Measurements from ENCODE around the gene SERGEF.
A peak's percentile ranks its signal among the peaks of the same experiment; 100 is the strongest.

SERGEF gene

DNA sequence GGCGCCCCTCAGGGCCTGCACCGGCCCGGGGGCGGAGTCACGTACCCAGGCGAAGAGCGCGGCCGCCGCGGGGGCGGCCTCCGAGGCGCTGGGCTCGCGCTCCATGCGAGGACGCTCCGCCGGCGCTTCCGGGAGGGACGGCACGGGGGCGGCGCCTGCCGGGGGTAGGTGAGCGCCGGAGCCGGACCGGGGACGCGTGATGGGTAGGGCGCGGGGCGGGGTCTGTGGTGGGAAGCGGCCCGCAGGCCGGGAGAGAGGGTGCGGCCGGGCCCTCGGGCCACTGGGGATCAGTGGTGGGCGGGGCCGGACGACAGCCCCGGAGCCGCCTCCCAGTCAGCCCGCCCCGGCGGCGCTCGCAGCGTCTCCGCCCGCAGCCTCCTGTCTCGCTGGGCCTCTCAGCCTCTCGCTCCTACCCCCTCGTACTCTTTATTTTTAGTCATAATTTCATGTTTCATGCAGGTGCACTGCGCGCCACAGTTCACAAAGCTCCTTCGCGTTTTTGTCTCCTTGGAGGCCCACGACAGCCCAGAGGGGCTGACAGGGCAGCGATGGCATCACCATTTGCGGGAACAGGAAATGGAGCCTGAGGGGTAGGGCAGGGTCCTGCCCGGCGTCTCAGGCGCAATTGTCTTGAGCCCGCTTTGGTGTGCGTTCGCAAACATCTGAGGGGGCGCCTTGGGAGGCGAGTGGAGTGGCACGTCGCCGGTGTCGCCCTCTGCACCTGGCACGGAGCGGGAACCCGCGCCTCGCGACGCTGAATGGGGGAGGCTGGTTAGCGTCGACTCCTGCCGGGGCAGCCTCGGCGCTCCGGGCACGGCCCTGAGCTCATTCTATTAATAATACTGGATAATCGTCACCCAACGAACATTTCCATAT is at the start of gene SERGEF:
Gene SERGEF, minus strand, starts transcription at position 142 of the 876 bp plus-strand sequence. Its CDS starts 37 bp downstream, at position 105.
- peak; percentile 75 for DNase-seq (ENCODE audit: low spot score)

DNA sequence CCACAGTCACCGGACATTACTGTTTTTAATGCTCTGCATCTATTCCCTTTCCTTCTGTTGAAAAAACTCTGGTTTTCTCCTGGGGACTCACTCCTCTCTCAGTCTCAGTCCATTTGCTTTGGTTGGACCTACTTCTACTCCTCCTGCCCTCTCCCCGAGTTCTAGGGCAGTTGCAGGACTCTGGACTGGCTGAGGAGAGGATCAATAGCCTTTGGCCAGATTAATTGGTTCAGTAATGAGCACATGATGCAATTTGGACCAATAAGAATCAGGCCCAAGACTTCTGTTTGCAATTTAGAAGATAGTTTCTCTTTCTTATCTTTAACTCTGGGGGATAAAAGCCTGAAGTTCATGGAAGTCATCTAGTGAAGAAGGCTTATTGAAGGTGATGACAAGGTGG is 48.5 kb upstream of the SERGEF start:
- no peak for DNase-seq (ENCODE audit: low spot score)

DNA sequence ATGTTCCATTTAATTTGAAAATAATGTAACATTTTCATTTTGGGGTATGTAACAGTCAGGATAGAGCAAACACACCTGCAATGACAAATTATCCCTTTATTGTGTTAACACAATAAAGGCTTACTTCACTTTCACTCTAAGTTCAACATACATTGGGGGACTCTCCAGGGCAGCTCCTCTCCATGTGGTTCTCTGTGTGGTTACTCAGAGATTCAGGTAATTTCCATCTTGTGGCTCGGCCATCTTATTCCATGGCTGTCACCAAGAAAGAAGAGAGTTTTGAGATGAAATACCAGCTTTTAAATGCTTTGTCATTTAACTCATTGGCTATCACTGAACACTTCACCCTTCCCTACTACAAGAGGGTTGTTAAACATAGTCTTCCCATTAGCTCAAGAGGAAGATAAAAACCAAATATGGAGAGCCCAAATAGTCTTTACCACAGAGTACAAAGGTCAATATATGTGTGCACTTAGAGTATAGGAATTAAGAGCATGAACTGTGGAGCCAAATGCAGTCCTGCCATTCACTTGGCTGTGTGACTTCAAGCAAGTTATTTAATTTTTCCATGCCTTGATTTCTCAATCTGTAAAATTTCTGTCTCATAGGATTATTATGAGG is 43.8 kb upstream of the SERGEF start:
- DNase-seq (ENCODE audit: low spot score) = no peak

DNA sequence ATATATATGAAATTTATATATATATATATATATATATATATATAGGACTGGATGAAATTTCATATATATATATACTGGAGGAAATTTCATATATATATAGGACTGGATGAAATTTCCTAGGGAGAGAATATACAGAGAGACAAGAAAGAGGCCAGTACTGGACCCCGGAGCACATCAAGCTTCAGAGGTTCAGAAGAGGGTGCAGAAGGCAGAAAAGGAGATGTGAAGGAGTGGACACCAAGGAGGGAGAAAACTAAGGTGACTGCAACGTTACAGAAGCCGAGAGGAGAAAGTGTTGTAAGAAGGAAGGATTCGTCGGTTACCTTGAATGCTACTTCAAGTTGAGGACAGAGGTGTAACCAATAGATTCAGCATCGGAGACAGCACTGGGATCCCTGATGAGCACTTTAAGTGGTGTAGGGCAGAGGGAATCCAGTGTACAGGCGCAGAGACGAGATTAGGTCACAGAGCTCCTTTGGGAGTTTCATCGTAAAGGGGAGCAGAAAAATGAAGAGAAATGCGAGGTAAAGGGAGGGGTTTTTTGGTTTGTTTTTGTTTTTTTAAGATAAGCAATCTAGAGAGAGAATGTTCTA is 41.8 kb upstream of the SERGEF start:
- DNase-seq (ENCODE audit: low spot score) = no peak

DNA sequence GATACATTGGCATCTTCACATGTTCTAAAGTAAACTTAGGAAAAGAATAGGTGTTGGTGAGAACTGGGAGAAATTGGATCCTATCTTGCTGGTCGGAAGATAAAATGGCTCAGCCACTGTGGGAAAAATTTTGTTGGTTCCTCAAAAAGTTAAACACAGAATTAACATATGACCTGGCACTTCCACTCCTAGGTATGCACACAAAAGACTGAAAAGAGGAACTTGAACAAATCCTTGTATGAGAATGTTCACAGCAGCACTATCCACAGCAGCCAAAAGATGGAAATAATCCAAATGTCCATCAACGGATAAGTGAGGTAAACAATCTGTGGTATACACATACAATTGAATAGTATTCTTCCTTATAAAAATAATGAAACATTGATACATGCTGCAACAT is 38.0 kb upstream of the SERGEF start:
- DNase-seq (ENCODE audit: low spot score) = no peak

DNA sequence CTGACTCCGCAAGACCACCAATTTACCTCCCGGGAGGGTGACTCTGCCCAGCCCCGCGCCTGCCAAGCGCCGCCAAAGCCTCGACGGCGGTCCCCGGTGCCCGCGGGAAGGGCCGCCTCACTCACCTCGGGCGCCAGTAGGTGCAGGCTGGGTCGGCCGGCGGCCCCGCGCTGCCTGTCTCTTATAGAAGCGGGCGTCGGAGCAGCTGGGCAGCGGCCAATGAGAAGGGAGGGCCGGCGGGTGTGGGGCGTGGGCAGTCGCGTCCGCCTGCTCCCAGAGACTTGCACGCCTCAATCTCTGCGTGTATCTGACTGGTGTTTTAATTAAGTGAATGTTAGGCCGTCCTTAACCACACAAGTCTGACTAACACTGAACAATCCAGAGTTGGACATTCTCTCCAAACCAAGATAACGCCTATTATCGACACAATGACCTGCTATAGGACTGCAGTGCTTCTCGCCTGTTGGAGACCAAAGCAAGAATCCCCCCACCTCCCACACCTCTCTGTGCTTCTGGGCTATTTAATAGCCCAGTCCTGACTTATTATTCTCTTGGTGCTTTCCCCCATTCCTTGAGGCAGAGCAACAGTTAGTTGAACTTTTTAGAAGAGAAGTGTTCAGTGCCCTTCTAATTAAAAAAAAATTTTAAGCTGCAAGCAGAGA is 33.4 kb upstream of the SERGEF start, which contains the start of gene TPH1:
Gene TPH1, minus strand, starts transcription at position 154 of the 662 bp plus-strand sequence. CDS start 5,507 bp downstream, outside the sequence.
- peak; percentile 22 for DNase-seq (ENCODE audit: low spot score)

DNA sequence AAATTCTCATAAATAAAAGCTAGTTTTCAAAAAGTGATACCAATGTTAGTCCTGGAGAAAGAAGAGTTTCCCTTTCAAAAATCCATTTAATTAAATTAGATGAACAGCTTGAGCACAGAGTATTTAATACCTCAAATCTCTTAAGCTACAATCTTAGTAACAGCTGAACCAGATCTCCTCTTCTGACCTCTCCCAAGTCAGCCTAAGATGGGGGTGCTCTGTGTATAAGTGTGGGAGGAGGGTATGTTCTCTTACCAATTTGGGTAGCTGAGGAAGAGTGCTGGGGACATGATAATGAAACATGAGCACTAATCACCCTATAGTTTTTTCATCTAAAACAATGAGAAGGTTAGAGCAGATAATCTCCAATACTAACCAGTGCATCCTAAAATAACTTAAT is 23.6 kb upstream of the SERGEF start:
- no peak for DNase-seq (ENCODE audit: low spot score)

DNA sequence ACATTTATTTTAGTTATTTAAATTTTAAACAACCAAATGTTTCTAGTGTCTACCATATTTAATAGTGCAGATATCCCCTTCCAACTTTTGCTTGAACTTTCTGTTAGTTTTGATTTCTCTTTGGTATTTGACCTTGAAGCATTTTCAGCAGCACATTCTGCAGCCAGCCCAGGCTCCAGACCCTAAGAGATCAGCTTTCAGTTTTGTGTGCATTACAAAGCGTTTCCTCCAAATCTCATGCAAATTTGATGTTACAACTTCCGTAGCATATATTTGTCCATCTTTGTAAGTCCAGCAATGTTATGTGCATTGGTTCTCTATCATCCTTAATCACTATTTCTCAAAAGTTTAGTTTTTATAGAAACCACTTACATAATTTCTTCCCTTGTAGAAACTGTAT is 14.6 kb upstream of the SERGEF start:
- DNase-seq (ENCODE audit: low spot score) = no peak

DNA sequence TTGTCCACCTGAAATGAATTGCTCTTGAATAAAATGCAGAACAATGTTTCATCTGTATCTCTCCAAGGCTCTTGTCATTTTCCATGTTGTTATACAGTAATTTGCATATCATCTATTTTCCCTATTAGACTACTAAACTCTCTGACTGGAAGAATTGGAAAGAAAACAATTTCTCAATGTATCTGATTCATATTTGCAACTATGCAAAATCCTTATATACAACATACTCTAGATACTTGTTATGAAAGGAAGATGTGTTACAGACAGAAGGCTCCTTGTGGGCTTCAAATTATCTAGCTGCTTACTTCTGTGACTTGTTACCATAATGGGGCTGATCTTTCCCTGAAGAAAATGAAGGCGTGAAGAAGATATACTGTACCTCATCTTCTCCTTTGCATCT is 9.6 kb upstream of the SERGEF start:
- no peak for DNase-seq (ENCODE audit: low spot score)

DNA sequence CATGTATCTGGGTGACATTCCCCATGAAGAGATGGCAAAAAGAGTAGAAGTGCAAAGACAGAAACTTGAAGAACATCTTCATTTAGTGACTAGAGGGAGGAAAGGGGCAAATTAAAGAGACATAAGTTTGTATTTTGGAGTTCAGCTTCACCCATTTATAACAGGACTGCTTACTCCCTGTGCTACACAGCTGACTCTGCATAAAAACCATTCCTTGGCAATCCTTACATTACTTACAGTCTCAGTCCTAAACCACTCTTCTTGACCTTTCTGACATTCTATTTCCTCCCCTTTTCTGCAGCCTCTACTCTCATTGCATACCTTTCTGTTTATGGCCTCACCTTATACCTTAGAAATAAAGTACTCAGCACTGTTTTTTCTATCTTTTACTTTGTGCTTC is 6.8 kb upstream of the SERGEF start:
- DNase-seq (ENCODE audit: low spot score) = no peak

DNA sequence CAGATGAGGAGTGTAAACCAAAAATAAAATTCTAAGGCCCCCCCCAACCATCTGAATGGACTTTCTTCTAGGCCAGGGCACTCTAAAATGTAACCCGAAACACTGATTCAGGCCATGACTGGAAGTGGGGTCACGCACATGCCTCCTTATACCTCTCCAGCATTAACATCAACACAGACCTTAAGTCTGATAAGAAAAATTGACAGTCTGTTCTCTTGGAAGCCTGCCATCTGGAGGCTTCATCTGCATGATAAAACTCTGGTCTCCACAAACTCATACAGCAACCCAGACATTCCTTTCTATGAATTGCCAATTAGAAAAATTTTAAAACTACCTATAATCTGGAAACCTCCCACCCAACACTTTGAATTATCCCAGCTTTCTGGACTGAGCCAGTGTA is 3.9 kb upstream of the SERGEF start:
- no peak for DNase-seq (ENCODE audit: low spot score)

DNA sequence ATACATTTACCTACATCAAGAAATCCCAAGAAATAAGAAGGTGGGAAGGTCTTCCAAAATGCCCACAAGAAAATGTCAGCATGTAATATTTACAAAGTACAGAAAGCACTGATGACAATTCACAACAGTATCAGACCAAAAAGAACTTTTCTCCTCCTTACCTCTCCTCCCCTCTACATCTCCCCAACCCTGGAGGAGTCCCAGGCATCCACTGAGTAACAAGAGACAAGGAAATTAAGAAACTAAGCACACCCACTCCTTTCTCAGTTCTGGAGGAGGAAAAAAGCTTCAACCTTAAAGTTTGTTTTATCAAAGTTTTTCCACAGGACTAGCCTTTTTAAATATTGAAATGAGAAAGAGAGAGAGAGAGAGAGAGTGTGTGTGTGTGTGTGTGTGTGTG is 2.0 kb upstream of the SERGEF start:
- DNase-seq (ENCODE audit: low spot score) = no peak

DNA sequence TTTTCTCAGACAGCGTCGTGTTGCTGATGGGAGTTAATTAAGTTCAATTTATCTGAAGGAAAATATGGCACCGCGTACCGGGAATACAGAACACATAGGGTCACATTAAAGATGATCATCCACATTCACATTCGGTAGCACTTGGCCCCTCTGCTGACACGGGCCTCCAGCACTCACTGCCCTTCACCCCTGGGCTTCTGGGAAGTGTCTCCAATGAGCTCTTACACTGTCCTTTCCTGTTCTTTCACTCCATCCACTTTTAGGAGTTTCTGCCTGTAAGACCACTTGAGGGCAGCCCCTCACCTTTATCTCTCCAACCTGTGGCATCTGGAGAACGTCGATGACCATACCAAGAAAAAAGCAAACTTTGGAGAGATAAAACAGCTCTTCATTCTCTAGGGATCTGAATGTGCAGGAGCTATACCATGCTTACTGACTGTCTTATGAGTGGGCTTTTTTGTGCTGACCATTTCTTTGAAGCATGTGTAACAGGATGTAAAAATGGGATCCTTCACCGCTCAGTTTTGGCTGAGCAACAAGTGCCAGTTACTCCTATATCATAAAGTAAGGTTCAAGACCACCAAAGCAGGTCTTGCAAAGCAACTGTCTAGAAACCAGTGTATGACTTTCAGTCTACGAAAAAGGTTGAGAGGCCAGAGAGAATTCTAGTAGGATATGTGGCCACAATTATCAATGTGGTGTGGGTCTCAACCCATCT is 1.1 kb upstream of the SERGEF start:
- DNase-seq (ENCODE audit: low spot score) = no peak

DNA sequence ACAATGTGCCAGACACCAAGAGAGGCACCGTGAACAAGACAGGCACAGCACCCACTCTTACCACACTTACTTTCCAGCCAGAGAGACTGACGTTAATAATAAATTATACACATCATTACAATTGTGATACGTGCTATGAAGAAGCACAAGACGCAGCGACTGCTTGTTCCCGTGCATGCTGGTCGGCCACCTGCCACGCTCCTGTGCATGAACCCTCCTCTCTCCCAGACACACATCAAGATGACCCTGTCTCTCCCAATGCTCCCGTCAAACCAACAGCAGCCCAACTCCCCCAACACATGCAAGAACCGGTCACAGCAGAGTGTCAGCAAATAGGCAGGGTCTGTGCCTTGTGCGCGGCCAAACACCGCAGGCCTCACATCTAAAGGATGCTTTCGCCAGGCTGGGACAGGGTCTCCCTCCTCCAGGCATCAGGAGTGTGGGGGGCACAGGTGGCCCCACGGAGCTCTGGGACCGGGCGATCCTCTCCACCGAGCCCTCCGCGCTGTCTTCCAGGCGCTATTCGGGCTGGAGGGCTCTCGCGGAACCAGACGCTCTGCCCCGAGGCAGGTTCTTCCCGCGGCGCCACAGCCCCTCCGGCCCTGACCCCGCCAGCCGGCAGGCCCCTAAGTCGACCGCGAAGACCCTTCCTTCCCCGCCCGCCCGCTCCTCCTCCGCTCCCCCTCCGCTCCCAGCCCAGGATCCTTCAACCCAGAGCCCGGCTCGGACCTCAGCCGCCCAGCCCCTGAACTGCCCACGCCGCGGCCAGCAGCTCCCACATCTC is 533 bp downstream of the SERGEF start:
- no peak for DNase-seq (ENCODE audit: low spot score)

DNA sequence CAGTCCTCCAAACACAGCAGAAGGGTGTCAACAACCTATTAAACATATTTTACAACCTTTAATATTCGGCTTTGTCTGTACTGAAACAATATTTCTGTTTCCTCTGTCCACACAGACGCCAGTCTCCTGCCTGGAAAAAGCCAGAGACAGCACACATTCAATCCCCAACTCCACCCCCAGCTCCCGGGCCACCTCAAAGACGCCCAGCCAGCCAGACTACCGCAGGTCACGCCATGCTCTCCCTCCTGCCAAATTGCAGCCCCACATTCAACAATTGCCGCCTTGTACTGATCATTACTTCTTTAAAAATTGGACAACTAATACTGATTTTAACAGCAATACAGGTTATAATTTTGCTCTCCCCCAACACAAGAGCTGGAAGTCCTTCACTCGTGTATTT is 1.2 kb downstream of the SERGEF start:
- no peak for DNase-seq (ENCODE audit: low spot score)

DNA sequence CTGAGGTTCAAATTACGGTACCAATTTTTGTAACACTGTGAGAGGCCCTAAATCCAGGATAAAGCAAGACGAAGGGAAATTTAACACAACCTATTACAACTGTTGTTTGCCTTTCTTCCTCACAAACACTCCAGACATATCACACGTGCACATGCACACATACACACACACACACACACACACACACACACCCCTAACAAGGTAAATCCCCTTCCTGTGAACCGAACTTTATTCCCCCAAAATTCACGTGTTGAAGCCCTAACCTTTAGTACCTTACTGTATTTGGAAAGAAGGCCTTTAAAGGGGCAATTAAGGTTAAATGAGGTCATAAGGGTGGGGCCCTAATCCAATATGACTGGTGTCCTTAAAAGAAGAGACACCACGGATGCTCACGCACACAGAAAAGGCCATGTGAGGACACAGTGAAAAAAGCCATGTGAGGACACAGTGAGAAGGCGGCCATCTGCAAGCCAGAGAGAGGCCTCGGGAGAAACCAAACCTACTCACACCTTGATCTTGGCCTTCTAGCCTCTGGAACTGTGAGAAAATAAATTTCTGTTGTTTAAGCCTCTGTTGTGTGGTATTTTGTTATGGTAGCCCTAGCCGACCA is 1.8 kb downstream of the SERGEF start:
- no peak for DNase-seq (ENCODE audit: low spot score)

DNA sequence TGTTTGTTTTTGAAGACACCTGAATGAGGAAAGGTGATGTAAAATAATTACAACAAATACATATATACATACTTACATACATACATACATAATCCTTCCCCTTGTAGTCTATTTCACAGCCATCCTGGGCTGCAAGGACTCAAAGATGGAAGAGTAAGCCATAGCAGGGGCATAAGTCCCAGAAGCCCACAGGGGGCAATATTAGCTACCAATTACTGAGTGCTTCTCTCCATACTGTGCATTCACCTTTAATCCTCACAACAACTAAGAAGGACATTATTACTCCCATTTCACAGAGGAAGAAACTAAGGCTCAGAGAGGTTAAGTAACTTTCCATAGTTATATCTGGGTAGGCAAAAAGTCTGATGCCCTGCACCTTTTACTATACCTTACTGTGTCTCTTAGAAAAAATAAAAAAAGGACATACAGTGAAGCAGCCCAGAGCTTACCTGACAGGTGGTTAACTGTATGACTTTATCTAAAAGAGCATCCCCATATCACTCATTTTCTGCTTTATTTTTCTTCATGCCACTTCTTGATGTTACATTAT is 2.7 kb downstream of the SERGEF start:
- DNase-seq (ENCODE audit: low spot score) = no peak

DNA sequence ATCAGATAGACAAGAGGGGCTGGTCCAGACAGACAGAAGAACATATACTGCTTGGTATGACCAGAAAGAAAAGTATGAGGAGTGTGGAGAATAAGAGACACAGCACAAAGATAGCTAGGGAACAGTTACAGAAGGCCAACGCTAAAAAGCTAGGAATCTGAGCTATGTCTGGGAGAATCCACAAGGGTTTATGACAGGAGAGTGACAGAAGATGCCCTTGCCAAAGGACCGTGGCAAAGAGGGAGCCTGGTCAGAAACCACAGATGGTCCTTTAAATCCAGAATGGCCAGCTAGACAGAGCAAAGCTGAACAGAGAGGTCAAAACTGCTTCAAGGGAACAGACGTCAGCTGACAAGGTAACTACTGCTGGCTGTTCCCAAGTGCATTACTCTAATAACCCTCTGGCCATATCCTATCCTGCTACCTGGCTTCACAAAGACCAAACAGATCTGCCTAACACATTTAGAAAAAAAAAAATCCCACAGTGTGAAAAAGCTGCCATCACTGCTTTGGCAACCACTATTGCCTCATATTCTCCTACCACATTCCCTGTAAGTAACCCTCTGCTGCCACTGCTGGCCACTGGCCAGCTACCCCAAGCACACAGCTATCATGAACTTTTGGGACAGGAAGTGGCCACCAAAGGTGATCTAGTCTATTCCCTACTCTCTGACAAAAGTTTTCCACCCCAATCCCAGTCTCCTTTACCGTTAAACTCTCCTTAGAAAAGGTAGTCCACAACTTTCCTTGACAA is 7.3 kb downstream of the SERGEF start:
- DNase-seq (ENCODE audit: low spot score) = no peak

DNA sequence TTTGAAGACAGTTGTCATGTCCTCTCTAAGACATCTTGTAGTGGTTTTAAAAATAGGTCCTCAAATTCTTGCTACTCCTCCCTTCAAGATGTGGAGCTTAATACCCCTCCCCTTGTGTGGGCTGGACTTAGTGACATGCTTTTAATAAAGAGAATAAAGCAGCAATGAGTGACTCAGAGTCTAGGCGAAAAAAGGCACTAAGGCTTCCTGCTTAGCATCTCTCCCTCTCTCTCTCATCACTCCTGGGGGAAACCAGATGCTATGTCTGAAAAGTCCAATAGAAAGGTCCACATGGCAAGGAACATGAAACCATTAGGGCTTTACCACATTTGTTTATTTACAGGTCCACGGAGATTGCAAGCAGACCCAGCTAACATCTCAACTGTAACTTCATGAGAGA is 11.7 kb downstream of the SERGEF start:
- DNase-seq (ENCODE audit: low spot score) = no peak

DNA sequence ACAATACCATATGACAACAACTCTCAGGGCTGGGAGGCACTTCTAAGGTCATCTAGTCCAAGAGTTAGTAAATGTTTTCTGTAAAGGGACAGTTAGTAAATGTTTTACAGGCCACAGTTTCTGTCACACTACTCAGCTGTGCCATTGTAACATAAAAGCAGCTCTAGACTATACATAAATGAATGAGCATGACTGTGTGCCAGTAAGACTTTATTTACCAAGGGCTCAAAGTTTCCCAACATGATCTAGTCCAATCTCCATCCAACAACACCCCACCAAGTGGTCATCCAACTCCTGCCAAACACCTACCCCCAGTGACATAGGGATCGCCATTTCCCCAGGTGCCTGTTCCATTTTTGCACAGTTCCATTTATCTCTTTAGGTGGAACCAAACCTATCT is 12.1 kb downstream of the SERGEF start:
- no peak for DNase-seq (ENCODE audit: low spot score)

Data from COLO829 (cell line).